ENCODE data around the gene RETREG3. TPM values are rescaled to one million over a fixed set of nuclear protein-coding genes. Genes with fewer than 3 reads are reported as not detected.

The RETREG3 gene
- total RNA-seq, 2 experiments from 2014 or later: 33.5 to 50.5 TPM

DNA sequence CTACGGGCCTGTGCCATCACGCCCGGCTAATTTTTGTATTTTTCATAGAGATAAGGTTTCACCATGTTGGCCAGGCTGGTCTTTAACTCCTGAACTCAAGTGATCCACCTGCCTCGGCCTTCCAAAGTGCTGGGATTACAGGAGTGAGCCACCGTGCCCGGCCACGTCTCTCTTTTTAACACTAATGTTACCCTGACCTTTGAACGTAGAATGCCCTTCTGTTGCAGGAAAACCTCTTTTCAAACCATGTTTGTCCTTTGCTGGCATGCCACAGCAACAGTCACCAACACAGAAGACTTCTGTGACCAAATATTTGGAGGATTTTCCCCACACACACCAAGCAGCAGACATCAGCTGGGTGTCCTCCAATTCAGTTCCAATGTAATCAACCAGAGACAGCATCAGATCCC is 64.3 kb downstream of the RETREG3 start:
- no peaks in the 10 kb centered on the region for H3K9me3 ChIP-seq (ENCODE audit: low read length)
- CTCF ChIA-PET (ENCODE audit: unreplicated experiment): interaction anchor here (0.6 kb wide), 1 partner anchor 165 kb away, joined by 3 read pairs; no protein-coding TSS in a partner anchor
- no peak overlapping the region for H2AFZ ChIP-seq (ENCODE audit: low read length)
- DNase-seq (ENCODE audit: low spot score): no peak
- TF ChIP-seq, protein P1, sequence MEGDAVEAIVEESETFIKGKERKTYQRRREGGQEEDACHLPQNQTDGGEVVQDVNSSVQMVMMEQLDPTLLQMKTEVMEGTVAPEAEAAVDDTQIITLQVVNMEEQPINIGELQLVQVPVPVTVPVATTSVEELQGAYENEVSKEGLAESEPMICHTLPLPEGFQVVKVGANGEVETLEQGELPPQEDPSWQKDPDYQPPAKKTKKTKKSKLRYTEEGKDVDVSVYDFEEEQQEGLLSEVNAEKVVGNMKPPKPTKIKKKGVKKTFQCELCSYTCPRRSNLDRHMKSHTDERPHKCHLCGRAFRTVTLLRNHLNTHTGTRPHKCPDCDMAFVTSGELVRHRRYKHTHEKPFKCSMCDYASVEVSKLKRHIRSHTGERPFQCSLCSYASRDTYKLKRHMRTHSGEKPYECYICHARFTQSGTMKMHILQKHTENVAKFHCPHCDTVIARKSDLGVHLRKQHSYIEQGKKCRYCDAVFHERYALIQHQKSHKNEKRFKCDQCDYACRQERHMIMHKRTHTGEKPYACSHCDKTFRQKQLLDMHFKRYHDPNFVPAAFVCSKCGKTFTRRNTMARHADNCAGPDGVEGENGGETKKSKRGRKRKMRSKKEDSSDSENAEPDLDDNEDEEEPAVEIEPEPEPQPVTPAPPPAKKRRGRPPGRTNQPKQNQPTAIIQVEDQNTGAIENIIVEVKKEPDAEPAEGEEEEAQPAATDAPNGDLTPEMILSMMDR (conservative IDR thresholded peaks at IDR 0.05; ENCODE audit: low read length): no peak
- no peak for TF ChIP-seq EZH2phosphoT487 (IDR thresholded peaks at IDR 0.05; ENCODE audit: borderline replicate concordance, low read depth, low read length)
- H3K27ac ChIP-seq (ENCODE audit: low read depth, low read length, poor library complexity, severe bottlenecking): no peak overlapping the region
- no peaks in the 10 kb centered on the region for H4K20me1 ChIP-seq (ENCODE audit: insufficient read depth, low read length)
- no TSS peak for BruUV-seq (replicated peaks)
- no peaks in the 10 kb centered on the region for H3K9me2 ChIP-seq (ENCODE audit: insufficient read depth, low read length)
- intact Hi-C loops (cut with micrococcal nuclease; ENCODE audit: unreplicated experiment): no loop called here
- H3K4me2 ChIP-seq (ENCODE audit: low read length): no peak overlapping the region
- peaks cover 7% of the 10 kb centered on the region; the same call in 1 of the 2 replicates for H3K36me3 ChIP-seq (ENCODE audit: insufficient read depth, low read length)
- no peaks in the 10 kb centered on the region for H3K79me2 ChIP-seq (ENCODE audit: insufficient read depth, low read depth, low read length)
- peaks cover 8% of the 10 kb centered on the region for H3K4me1 ChIP-seq (ENCODE audit: insufficient read depth, low read length, poor library complexity, severe bottlenecking)
- H3K4me3 ChIP-seq (ENCODE audit: low read depth, low read length, poor library complexity, severe bottlenecking): no peak overlapping the region
- POLR2A ChIA-PET: no interaction called here

- no peak for TF ChIP-seq EZH2phosphoT487 (IDR thresholded peaks at IDR 0.05; ENCODE audit: borderline replicate concordance, low read depth, low read length)
- TF ChIP-seq, protein P1 (conservative IDR thresholded peaks at IDR 0.05; ENCODE audit: low read length): no peak
- DNase-seq (ENCODE audit: low spot score): no peak
- Histone ChIP-seq H2AFZ (ENCODE audit: low read length) (no peak overlapping the region), H3K9me3 (ENCODE audit: low read length) (no peaks in the 10 kb centered on the region), H3K79me2 (ENCODE audit: insufficient read depth, low read depth, low read length) (no peaks in the 10 kb centered on the region), H4K20me1 (ENCODE audit: insufficient read depth, low read length) (no peaks in the 10 kb centered on the region), H3K4me1 (ENCODE audit: insufficient read depth, low read length, poor library complexity, severe bottlenecking) (peaks cover 2% of the 10 kb centered on the region), H3K4me2 (ENCODE audit: low read length) (no peak overlapping the region), H3K27ac (ENCODE audit: low read depth, low read length, poor library complexity, severe bottlenecking) (no peak overlapping the region), H3K36me3 (ENCODE audit: insufficient read depth, low read length) (peaks cover 16% of the 10 kb centered on the region), H3K9me2 (ENCODE audit: insufficient read depth, low read length) (no peaks in the 10 kb centered on the region), H3K4me3 (ENCODE audit: low read depth, low read length, poor library complexity, severe bottlenecking) (no peak overlapping the region)
- ChIA-PET CTCF (ENCODE audit: unreplicated experiment) (no interaction called here), POLR2A (no interaction called here)
- no TSS peak for BruUV-seq (replicated peaks)
- intact Hi-C loops (cut with micrococcal nuclease; ENCODE audit: unreplicated experiment): no loop called here
Measured at GRCh38 chr17:42543190-42544079, 65.7 kb downstream of the RETREG3 start.

All from OCI-LY7 (cell line).